HG02840 (cell line): ENCODE results near the gene SPOCK3.
"Not testable (repeated sequence)": the region's sequence is repeated elsewhere in the genome, so short reads cannot be mapped to it uniquely, and the experiment has no call there.

Experiments
- ATAC-seq: cut with Tn5 transposase; IDR thresholded peaks from one replicate; pipeline ENCODE4 v1.9.1; 2021; ENCODE audit warnings: mild to moderate bottlenecking, moderate library complexity, moderate number of reproducible peaks; ENCODE audit not compliant: unreplicated experiment, low FRiP score

SPOCK3 gene

DNA sequence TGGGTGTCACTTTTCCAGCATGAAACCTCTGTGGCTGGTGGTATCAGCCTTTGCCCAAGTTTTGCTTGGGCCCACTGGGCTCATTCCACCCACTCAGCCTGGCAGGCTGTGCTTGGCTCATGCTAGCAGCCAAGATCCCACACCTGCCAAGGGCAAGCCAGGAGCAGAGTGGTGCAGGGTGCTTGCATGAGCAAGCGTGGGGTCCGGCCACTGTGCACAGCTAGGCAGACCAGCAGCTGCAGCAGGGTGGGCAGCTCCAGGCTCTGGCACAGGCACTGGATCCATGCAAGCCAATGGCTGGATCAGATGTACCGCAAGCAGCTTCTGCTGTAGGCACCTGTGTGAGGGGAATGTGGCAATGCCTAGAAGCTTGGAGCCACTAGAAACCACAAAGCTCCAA lies 253.9 kb downstream of the SPOCK3 start:
- no peak for ATAC-seq

DNA sequence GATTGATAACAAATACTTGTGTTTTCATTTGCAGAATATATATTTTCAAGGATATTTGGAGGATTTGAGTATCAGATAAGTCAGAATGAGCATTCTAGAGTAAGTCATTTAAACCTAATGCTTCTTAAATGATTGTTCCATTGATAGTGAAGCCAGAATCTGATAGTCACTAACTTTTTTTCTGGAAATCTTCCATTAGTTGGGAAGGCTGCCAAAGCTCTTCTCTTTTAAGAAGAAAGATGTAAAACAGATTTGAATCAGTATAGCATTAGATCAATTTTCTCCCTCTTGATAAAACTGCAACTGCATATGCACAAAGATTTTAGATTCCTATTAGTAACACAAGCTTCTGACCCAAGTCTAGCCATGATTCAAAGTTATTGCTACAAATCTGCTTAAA lies 256.7 kb downstream of the SPOCK3 start:
- no peak for ATAC-seq

DNA sequence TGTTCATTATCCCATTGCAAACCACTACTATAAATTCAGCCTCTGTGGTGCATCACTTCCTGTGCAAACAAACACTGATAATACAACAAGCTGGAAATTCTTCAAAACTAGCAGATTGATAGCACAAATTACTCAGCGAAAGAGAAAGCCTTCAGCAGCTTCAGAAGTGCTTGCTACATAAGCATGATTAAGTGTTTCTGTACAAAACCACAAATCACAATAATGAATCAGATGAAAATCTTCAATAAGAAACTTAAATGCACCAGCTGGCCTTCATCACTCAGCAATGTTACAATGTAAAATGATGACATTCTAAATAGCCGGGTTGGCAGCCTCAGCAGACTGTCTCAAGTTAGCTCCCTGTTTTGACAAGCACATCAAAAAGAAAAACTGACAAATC lies 262.2 kb downstream of the SPOCK3 start:
- ATAC-seq: no peak

DNA sequence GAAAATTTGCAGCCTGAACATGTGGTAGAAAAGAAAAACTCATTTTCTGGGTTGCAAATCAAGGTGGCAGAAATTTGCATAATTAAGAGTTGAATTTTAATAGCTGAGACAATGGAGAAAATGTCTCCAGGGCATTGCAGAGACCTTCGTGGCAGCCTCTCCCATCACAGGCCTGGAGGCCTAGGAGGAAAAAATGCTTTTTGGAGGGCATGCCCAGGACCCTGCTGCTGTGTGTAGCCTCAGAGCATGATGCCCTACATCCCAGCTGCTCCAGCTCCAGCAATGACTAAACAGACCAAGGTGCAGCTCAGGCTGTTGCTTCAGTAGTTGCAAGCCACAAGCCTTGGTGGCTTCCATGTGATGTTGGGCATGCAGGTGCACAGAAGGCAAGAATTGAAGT lies 266.1 kb downstream of the SPOCK3 start:
- not testable (repeated sequence) for ATAC-seq

DNA sequence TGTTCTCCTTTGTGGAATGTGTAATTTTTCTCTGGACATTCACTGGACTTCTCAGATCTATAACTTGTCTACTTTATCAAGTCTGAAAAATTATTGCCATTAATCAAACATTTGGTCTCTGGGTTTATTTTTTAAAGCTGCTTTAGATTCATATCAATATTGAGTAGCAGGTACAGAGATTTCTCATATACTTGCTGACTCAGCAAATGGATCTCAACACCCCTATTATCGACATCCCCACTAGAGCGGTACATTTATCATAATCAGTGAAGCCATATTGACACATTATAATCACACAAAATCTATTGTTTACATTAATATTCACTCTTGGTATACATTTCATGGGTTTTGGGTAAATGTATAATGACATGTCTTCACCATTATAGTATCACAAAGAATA lies 268.7 kb downstream of the SPOCK3 start:
- ATAC-seq: no peak

DNA sequence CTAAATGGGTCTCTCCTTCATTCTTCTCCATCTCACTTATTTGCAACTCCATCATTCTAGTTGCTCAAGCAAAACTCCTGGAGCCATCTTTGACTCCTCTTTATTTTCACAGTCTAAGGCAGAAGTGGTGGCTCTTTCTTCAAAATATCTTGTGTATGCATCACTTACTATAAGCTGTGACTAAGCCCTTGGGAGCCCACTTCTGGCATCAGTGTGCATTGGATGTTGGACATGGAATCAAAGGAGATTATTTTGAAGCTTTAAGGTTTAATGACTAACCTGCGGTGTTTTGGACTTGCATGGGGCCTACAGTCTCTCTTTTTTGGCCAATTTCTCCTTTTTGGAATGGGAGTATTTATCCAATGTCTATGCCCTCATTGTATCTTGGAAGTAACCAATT lies 276.8 kb downstream of the SPOCK3 start:
- ATAC-seq: no peak

DNA sequence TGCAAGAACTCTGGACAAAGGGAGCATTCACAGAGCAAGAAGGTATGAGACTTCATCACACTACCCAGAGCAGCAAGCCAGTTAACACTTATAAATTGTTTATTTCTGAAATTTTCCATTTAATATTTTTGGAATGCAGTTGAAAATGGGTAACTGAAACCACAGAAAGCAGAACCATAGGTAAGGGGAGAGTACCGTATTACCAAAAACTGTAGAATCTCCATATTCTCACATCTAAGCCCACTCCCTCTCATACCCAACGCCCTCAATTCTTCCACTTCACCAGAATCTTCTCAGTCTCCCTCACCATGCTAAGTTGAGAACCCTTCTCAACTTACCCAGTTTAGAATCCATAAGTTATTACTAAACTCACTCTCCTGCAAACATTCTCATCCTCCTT lies 277.8 kb downstream of the SPOCK3 start:
- no peak for ATAC-seq

DNA sequence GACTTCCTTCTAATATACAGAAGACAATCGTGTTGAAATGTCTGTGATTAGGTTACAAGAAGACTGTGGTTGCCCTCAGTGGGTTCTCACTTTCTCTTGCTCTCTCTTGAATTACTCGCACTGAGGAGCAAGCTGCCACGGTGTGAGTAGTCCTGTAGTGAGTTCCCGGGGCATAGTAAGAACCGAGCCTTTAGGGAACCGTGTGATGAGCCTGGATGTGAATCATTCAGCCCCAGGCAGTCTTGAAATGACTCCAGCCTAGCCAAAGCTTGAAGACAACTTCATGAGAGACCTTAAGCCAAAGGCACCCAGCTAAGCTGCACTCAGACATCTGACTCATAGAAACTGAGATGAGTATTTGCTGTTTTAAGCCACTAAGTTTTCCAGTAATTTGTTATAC lies 292.7 kb downstream of the SPOCK3 start:
- no peak for ATAC-seq

DNA sequence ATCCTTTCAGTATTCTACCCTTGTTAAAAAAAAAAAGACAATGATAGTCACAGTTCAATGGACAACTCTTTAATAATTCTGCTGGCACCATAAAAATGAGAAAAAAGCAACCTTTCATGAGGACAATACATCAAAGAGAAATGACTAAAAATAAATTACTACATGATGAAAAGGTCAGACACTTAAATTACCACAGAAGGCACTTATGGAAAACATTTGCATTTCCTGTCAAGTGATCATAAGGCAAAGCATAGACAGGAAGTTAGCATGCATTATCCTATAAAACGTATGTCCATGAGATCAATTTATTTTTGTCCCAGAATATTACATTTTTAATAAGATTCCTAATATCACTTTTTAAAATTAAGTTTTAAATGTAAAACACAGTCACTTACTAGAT lies 303.8 kb downstream of the SPOCK3 start:
- no peak for ATAC-seq

DNA sequence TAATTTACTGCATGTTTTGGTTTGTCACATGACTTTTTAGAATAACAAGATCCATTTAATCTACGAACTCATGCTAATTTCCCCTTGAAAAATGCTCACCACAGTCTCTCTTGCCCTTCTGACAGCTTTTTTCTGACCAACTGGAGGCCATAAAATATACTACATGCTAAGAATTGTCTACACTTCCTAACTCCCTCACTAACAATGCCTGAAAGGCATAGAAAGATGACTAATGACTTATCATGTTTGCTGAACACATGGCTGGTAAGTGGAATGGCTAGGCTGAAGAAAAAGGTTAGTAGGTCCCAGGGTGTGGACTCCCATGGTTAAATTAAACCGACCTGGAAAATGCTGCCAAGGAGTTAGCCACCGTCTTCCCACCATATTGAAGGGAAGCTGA lies 309.9 kb downstream of the SPOCK3 start:
- no peak for ATAC-seq

DNA sequence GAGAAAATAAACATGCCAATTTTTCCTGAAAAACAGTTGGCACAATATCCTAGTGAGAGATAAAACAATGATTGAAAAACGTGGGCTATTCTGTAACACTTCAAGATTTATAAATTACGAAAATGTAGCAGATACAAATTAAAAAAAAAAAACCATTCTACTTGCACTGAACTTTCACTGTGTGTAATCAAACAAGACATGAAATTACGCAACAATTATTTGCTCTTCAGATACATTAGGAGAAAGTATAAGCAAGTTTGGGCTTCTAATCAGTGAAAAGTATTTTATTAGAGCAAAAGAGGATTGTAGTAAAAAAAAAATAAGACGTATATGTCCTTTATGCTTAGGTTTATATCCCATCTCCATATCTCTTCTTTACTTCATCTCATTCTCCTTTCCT lies 320.4 kb downstream of the SPOCK3 start:
- ATAC-seq: no peak

DNA sequence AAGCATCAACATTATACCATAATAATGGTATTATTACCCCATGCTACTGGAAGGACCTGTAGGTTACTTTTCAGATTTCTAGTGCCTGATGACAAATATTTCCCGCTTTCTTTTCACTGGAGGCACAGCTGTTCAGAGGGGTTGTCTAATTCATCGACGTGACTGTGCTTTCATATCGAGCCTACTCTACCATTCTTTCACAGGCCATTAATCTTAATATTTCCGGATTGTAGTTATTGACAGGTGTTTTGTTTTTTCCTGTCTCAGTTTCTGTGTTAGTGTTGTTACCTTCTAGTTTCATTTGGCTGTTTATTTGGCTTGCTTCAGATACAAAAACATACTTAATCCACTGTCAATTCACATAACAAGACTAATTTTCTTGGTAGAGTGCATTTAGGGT lies 330.9 kb downstream of the SPOCK3 start:
- no peak for ATAC-seq

DNA sequence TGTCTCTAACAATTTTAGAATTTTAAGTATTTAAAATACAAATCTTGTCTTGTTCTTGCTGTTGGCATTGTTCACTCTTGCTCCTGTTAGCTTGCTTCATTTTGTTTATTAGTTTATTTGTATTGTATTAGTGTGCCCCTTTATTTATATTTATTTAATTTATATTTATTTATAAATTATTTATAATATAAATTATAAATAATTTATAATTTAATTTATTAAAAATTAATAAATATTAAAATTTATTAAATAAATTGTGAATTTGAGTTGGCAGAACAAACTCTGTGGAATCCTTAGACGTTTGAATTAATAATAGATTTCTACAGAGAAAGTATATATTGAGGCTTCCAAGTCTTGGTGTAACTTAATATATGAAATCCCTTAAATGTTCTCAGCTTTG lies 331.4 kb downstream of the SPOCK3 start:
- no peak for ATAC-seq

DNA sequence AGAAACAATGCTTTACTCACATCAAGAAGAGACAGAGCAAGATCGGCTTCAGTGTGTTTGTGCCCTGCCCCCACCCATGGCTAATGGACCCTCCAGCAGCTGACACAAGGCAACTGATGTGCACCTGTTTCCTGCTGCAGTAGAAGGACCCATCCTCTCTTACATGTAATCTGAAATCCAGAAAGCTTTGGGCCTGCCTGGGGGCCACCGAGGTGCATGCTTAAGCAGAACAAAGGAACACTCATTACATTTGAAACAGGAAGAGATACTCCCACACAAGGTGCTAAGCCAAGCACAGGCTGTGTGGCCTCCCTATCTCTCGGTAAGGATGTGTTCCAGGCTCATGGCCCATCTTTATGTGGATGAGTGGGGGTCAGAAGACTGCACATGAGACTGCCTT lies 338.0 kb downstream of the SPOCK3 start:
- ATAC-seq: no peak

DNA sequence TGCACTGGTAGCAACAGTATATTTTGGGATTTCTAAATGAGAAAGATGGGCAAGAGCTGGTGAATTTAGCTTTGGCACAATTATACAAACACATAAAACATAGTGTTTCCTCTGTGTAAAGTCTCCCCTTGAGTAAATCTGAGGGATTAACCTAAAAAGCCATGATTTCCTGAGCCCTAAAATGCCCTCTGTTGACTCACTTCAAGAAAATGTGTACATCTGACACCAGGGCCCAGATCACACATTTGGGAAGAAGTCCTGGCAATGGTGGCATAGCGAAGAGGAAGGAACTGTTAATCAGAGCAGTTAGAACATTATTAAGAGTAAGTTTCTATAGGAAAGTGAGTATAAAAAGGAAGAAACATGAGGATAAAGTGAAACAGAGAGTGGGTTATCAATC lies 338.5 kb downstream of the SPOCK3 start:
- ATAC-seq: no peak

DNA sequence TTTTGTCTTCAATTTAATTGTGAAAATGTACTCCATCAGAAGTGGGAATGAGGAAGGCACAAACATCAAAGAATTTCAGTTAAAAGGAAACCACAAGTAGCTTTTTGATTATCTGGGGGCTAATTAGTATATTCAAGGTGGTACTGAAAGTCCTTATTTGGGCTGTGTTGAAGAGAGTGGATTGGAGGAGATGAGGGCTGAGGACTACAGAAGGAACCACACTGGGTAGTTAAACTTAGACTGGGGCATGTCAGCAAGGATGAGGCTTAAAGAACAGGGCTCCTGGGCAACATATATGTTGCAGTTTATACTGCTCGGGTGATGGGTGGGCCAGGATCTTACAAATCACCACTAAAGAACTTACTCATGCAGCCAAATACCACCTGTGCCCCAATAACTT lies 346.8 kb downstream of the SPOCK3 start:
- ATAC-seq: no peak

DNA sequence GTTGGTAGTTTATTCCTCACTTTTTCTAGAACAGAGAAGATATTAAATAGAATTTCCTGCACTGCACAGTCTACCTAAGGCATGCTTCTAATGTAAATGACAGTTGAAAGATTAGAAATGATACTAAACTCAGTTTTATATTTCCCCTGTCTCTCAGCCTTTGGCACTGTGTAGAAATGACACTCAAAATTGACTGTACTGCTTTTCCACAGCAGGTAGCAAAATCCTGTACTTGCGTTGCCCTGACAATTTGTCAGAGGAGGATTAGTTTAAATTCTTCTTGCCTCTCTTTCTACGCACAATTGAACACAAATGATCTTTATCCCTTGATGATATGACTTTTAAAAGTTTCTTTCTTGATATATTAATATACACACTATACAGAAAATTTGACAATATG lies 347.6 kb downstream of the SPOCK3 start:
- ATAC-seq: no peak

DNA sequence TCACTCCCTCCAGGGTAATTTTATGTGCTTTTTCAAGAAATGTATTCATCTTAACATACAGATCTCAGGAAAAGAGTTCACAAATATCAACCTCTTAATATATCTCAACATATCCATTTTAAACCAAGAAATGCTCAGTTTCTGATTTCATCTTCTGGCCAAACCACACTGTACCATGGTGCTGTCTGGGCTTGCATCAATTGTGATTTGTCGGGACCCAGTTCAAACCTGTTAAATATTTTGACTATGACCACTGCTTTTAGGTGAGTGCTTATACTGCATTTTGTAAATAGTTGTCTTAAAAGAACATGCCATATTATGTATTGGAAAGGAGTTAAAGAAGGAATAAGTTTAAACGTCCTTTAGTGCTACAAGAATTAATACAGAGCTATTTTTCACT lies 352.1 kb downstream of the SPOCK3 start:
- ATAC-seq: no peak

DNA sequence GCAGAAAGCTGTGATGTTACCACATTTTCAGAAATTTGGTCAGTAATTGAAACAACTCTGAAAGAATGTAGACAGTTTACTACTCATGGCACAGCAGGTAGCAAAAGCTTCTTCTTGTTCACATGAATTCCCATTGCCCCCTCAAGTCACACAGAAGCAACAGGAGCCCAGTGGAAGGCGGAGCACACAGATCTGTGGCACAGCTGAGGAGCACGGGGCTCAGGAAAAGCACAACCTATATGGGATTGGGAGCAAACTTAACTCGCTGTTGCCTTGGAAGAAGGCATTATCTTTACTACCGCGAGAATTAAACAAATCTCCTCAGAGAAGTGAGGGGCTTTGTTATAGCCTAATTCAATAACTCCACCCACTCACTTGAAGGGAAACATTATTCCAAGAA lies 358.5 kb downstream of the SPOCK3 start:
- no peak for ATAC-seq

DNA sequence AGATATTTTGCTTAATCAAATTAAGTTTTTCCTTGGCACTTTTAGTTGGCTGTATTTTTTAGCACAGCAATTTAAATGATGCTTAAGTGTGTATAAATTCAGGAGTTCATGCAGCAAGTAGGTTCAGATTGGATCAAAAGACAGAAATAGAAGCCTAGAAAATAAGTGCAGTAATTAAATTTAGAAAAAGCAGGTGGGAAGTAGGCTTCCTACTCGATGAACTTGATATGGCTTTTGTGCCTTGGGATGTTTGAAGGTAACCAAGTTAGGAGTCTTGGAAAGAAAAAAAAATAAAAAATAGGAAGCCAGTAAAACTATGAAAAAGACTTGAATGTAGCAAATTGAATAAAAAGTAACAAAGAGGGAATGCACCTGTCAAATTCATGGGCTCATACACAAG lies 372.3 kb downstream of the SPOCK3 start:
- no peak for ATAC-seq

DNA sequence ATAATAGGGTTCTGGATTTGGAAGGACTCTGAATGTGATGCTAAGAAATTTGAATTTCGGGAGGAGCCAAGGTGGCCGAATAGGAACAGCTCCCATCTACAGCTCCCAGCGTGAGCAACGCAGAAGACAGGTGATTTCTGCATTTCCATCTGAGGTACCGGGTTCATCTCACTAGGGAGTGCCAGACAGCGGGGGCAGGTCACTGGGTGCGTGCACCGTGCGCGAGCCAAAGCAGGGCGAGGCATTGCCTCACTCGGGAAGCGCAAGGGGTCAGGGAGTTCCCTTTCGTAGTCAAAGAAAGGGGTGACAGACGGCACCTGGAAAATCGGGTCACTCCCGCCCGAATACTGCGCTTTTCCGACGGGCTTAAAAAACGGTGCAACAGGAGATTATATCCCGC lies 383.9 kb downstream of the SPOCK3 start:
- ATAC-seq: not testable (repeated sequence)

DNA sequence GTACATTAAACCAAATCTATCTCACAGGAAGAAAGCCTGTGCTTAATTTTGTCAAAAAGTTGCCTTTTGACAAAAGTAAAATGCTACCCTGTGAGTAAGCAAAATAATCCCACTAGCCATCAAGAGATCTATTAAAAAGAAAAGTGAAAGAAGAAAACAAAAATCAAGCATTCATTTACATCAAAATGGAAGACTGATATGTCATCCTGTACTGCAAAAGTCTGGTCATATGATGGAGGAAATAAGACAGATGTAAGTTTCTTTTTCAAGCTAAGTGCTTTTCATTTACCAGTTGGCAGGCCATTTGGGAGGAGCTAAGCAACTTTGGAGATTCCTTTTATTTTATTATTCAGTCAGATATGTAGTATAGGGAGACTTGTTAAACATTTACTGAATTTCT lies 387.4 kb downstream of the SPOCK3 start:
- ATAC-seq: no peak

DNA sequence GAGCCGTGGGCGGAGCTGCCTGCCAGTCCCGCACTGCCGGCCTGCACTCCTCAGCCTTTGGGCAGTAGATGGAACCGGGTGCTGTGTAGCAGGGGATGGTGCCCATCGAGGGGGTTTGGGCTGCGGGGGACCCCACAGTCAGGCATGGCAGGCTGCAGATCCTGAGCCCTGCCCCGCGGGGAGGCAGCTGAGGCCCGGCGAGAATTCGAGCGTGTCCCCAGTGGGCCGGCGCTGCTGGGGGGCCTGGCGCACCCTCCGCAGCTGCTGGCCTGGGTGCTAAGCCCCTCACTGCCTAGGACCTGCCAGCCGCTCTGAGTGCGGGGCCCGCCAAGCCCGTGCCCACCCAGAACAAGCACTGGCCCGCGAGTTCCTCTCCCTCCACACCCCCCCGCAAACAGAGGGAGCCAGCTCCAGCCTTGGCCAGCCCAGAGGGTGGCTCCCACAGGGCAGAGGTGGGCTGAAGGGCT lies 391.5 kb downstream of the SPOCK3 start:
- no peak for ATAC-seq
